ENCODE results near the gene PFN3. TPM values are rescaled to one million over a fixed set of nuclear protein-coding genes. Genes with fewer than 3 reads are reported as not detected.
A peak's percentile ranks its signal among the peaks of the same experiment; 100 is the strongest.

The PFN3 gene
- polyA plus RNA-seq (2013, experiment 1 of 2), result not detected
- not detected for polyA plus RNA-seq (2013, experiment 2 of 2)

GRCh38 chr5:177399997-177400868 lies at the start of gene PFN3:
Gene PFN3 (minus strand): TSS chr5:177400661. CDS start chr5:177400576, 85 bp downstream.
- no peak within 1 kb of the TSS for H3K4me2 ChIP-seq (ENCODE audit: low read length)
- H3K27ac ChIP-seq (ENCODE audit: low read depth, low read length), result no peak within 1 kb of the TSS
- H3K36me3 ChIP-seq (ENCODE audit: control insufficient read depth, insufficient read depth, low read length), result no peaks in the 10 kb centered on the region
- no peaks in the 10 kb centered on the region for H3K4me1 ChIP-seq (ENCODE audit: control insufficient read depth, low read depth, low read length)
- no peak within 1 kb of the TSS for H3K9ac ChIP-seq (ENCODE audit: low read length)
- no peak within 1 kb of the TSS for H2BK5ac ChIP-seq (ENCODE audit: low read length)
- no peak within 1 kb of the TSS for H3K23ac ChIP-seq (ENCODE audit: low read length)
- peak within 1 kb of the TSS; percentile 7 for H3K56ac ChIP-seq (ENCODE audit: low read length)
- no peaks in the 10 kb centered on the region for H3K79me2 ChIP-seq (ENCODE audit: control insufficient read depth, insufficient read depth, low read length)
- no peak within 1 kb of the TSS for H3K4ac ChIP-seq (ENCODE audit: low read depth, low read length)
- DNase-seq, result no peak
- H2BK120ac ChIP-seq (ENCODE audit: low read depth, low read length), result no peak within 1 kb of the TSS
- no peak within 1 kb of the TSS for H3K4me3 ChIP-seq (ENCODE audit: low read length)
- no peak within 1 kb of the TSS for H2BK15ac ChIP-seq (replicated peaks; ENCODE audit: low read depth)
- no peak within 1 kb of the TSS for H3K18ac ChIP-seq (ENCODE audit: low read length)
- no peak within 1 kb of the TSS for H4K8ac ChIP-seq (ENCODE audit: low read depth, low read length)
- no peak within 1 kb of the TSS for H4K5ac ChIP-seq (ENCODE audit: low read length)
- H3K27me3 ChIP-seq (ENCODE audit: insufficient read depth, low read length, poor library complexity), result peaks cover 2% of the 10 kb centered on the region
- WGBS (ENCODE audit: extremely low coverage, insufficient coverage, low lambda C conversion rate), result no CpG with 5 or more reads among the region's 92 CpGs
- H2AK5ac ChIP-seq (ENCODE audit: low read length), result no peak within 1 kb of the TSS
- H3K79me1 ChIP-seq (ENCODE audit: low read length), result no peaks in the 10 kb centered on the region

- Histone ChIP-seq H4K8ac (ENCODE audit: low read depth, low read length) (no peak overlapping the region), H3K79me1 (ENCODE audit: low read length) (no peaks in the 10 kb centered on the region), H4K5ac (ENCODE audit: low read length) (no peak overlapping the region), H3K18ac (ENCODE audit: low read length) (no peak overlapping the region), H3K27me3 (ENCODE audit: insufficient read depth, low read length, poor library complexity) (no peaks in the 10 kb centered on the region), H2BK15ac (replicated peaks; ENCODE audit: low read depth) (no peak overlapping the region), H3K56ac (ENCODE audit: low read length) (no peak overlapping the region), H3K9ac (ENCODE audit: low read length) (no peak overlapping the region), H3K79me2 (ENCODE audit: control insufficient read depth, insufficient read depth, low read length) (no peaks in the 10 kb centered on the region), H3K27ac (ENCODE audit: low read depth, low read length) (no peak overlapping the region), H2BK120ac (ENCODE audit: low read depth, low read length) (no peak overlapping the region), H3K36me3 (ENCODE audit: control insufficient read depth, insufficient read depth, low read length) (no peaks in the 10 kb centered on the region), H3K4me3 (ENCODE audit: low read length) (no peak overlapping the region), H2BK5ac (ENCODE audit: low read length) (no peak overlapping the region), H2AK5ac (ENCODE audit: low read length) (no peak overlapping the region), H3K4me2 (ENCODE audit: low read length) (no peak overlapping the region), H3K4me1 (ENCODE audit: control insufficient read depth, low read depth, low read length) (peaks cover 2% of the 10 kb centered on the region), H3K4ac (ENCODE audit: low read depth, low read length) (no peak overlapping the region), H3K23ac (ENCODE audit: low read length) (no peak overlapping the region)
- no CpG with 5 or more reads among the region's 18 CpGs for WGBS (ENCODE audit: extremely low coverage, insufficient coverage, low lambda C conversion rate)
- DNase-seq, result no peak
Measured at GRCh38 chr5:177449140-177450061, 48.9 kb upstream of the PFN3 start.

GRCh38 chr5:177448244-177448950 lies 47.9 kb upstream of the PFN3 start:
- H2AK5ac ChIP-seq (ENCODE audit: low read length), result no peak overlapping the region
- WGBS (ENCODE audit: extremely low coverage, insufficient coverage, low lambda C conversion rate), result no CpG with 5 or more reads among the region's 6 CpGs
- no peaks in the 10 kb centered on the region for H3K27me3 ChIP-seq (ENCODE audit: insufficient read depth, low read length, poor library complexity)
- no peak overlapping the region for H3K18ac ChIP-seq (ENCODE audit: low read length)
- H3K36me3 ChIP-seq (ENCODE audit: control insufficient read depth, insufficient read depth, low read length), result no peaks in the 10 kb centered on the region
- no peak overlapping the region for H3K9ac ChIP-seq (ENCODE audit: low read length)
- no peak overlapping the region for H2BK120ac ChIP-seq (ENCODE audit: low read depth, low read length)
- no peak overlapping the region for H2BK5ac ChIP-seq (ENCODE audit: low read length)
- DNase-seq, result no peak
- no peaks in the 10 kb centered on the region for H3K79me1 ChIP-seq (ENCODE audit: low read length)
- no peak overlapping the region for H3K56ac ChIP-seq (ENCODE audit: low read length)
- no peak overlapping the region for H4K5ac ChIP-seq (ENCODE audit: low read length)
- no peak overlapping the region for H2BK15ac ChIP-seq (replicated peaks; ENCODE audit: low read depth)
- no peak overlapping the region for H3K4ac ChIP-seq (ENCODE audit: low read depth, low read length)
- no peak overlapping the region for H3K4me2 ChIP-seq (ENCODE audit: low read length)
- no peak overlapping the region for H3K4me3 ChIP-seq (ENCODE audit: low read length)
- H3K27ac ChIP-seq (ENCODE audit: low read depth, low read length), result no peak overlapping the region
- H3K79me2 ChIP-seq (ENCODE audit: control insufficient read depth, insufficient read depth, low read length), result no peaks in the 10 kb centered on the region
- H3K23ac ChIP-seq (ENCODE audit: low read length), result no peak overlapping the region
- peaks cover 2% of the 10 kb centered on the region for H3K4me1 ChIP-seq (ENCODE audit: control insufficient read depth, low read depth, low read length)
- H4K8ac ChIP-seq (ENCODE audit: low read depth, low read length), result no peak overlapping the region

GRCh38 chr5:177447611-177448243 lies 47.3 kb upstream of the PFN3 start:
- peaks cover 2% of the 10 kb centered on the region for H3K4me1 ChIP-seq (ENCODE audit: control insufficient read depth, low read depth, low read length)
- H4K8ac ChIP-seq (ENCODE audit: low read depth, low read length), result no peak overlapping the region
- no peak overlapping the region for H3K23ac ChIP-seq (ENCODE audit: low read length)
- no peaks in the 10 kb centered on the region for H3K79me1 ChIP-seq (ENCODE audit: low read length)
- H4K5ac ChIP-seq (ENCODE audit: low read length), result no peak overlapping the region
- no peak overlapping the region for H2BK15ac ChIP-seq (replicated peaks; ENCODE audit: low read depth)
- H3K79me2 ChIP-seq (ENCODE audit: control insufficient read depth, insufficient read depth, low read length), result no peaks in the 10 kb centered on the region
- peak overlapping the region; percentile 77 for H3K56ac ChIP-seq (ENCODE audit: low read length)
- H3K4ac ChIP-seq (ENCODE audit: low read depth, low read length), result no peak overlapping the region
- H3K27ac ChIP-seq (ENCODE audit: low read depth, low read length), result no peak overlapping the region
- no peak overlapping the region for H2AK5ac ChIP-seq (ENCODE audit: low read length)
- no peaks in the 10 kb centered on the region for H3K36me3 ChIP-seq (ENCODE audit: control insufficient read depth, insufficient read depth, low read length)
- no peaks in the 10 kb centered on the region for H3K27me3 ChIP-seq (ENCODE audit: insufficient read depth, low read length, poor library complexity)
- no CpG with 5 or more reads among the region's 23 CpGs for WGBS (ENCODE audit: extremely low coverage, insufficient coverage, low lambda C conversion rate)
- peak overlapping the region; percentile 52 for H3K4me2 ChIP-seq (ENCODE audit: low read length)
- H2BK120ac ChIP-seq (ENCODE audit: low read depth, low read length), result no peak overlapping the region
- DNase-seq, result peak; percentile 88
- no peak overlapping the region for H3K18ac ChIP-seq (ENCODE audit: low read length)
- H3K9ac ChIP-seq (ENCODE audit: low read length), result peak overlapping the region; percentile 59
- H2BK5ac ChIP-seq (ENCODE audit: low read length), result peak overlapping the region; percentile 9
- H3K4me3 ChIP-seq (ENCODE audit: low read length), result no peak overlapping the region

GRCh38 chr5:177447066-177447610 lies 46.7 kb upstream of the PFN3 start:
- Histone ChIP-seq H3K9ac (ENCODE audit: low read length) (peak overlapping the region; percentile 76), H2AK5ac (ENCODE audit: low read length) (no peak overlapping the region), H3K4ac (ENCODE audit: low read depth, low read length) (no peak overlapping the region), H4K5ac (ENCODE audit: low read length) (no peak overlapping the region), H2BK120ac (ENCODE audit: low read depth, low read length) (no peak overlapping the region), H3K4me3 (ENCODE audit: low read length) (no peak overlapping the region), H3K36me3 (ENCODE audit: control insufficient read depth, insufficient read depth, low read length) (no peaks in the 10 kb centered on the region), H3K4me2 (ENCODE audit: low read length) (peak overlapping the region; percentile 85), H3K79me2 (ENCODE audit: control insufficient read depth, insufficient read depth, low read length) (no peaks in the 10 kb centered on the region), H4K8ac (ENCODE audit: low read depth, low read length) (no peak overlapping the region), H3K23ac (ENCODE audit: low read length) (no peak overlapping the region), H3K27ac (ENCODE audit: low read depth, low read length) (no peak overlapping the region), H3K79me1 (ENCODE audit: low read length) (no peaks in the 10 kb centered on the region), H2BK5ac (ENCODE audit: low read length) (no peak overlapping the region), H3K27me3 (ENCODE audit: insufficient read depth, low read length, poor library complexity) (no peaks in the 10 kb centered on the region), H3K18ac (ENCODE audit: low read length) (peak overlapping the region; percentile 11), H3K4me1 (ENCODE audit: control insufficient read depth, low read depth, low read length) (peaks cover 2% of the 10 kb centered on the region), H3K56ac (ENCODE audit: low read length) (peak overlapping the region; percentile 90), H2BK15ac (replicated peaks; ENCODE audit: low read depth) (no peak overlapping the region)
- DNase-seq, result peak; percentile 76
- no CpG with 5 or more reads among the region's 52 CpGs for WGBS (ENCODE audit: extremely low coverage, insufficient coverage, low lambda C conversion rate)

All from mesendoderm (in vitro differentiated cells).